A673 (cell line): ENCODE results near the gene LRRC66.

Experiments used
- CTCF ChIP-seq: fragments of 300-800, 200-600 bp; sonication (generic); conservative IDR thresholded peaks from 2 replicates; pipeline ENCODE4 v1.5.1; 2017; ENCODE audit warnings: low read depth, mild to moderate bottlenecking, antibody characterized with exemption, low read length, moderate library complexity, mixed read lengths
- EZH2 ChIP-seq: fragments of 200-600 bp; sonication (generic); IDR thresholded peaks from 2 replicates; pipeline ENCODE4 v1.6.1; 2017; ENCODE audit warnings: borderline replicate concordance, low read depth, mild to moderate bottlenecking, mixed read lengths, antibody characterized with exemption, low read length; ENCODE audit not compliant: poor library complexity, severe bottlenecking

GRCh38 chr4:51995647-51996220, 24.4 kb downstream of the LRRC66 start:
- TF ChIP-seq CTCF (no peak), EZH2 (no peak)
